Hematopoietic multipotent progenitor cell (in vitro differentiated cells): ENCODE data around the gene CEP295NL. TPM values are rescaled to one million over a fixed set of nuclear protein-coding genes. Genes with fewer than 3 reads are reported as not detected.
"Not testable (repeated sequence)": the region's sequence is repeated elsewhere in the genome, so short reads cannot be mapped to it uniquely, and the experiment has no call there.

Experiments
- DNase-seq, 3 donors: peaks; one replicate each; pipeline ENCODE4 v3.0.0-alpha.2; 2011 to 2015; ENCODE audit warnings: low read depth in 2 of 3, low spot score in 2 of 3
- total RNA-seq: library from RNA; depleted of rRNA; stranded (reverse); fragments of >200 nt; gene quantifications from one replicate; pipeline ENCODE4 v1.2.3, GENCODE V29; 2012

Gene CEP295NL
- total RNA-seq, 1 donor, result 1.6 TPM

GRCh38 chr17:78873519-78874340, 29.3 kb downstream of the CEP295NL start:
- DNase-seq, result peak in 2 of 3 donors; percentile 33 to 66

DNA sequence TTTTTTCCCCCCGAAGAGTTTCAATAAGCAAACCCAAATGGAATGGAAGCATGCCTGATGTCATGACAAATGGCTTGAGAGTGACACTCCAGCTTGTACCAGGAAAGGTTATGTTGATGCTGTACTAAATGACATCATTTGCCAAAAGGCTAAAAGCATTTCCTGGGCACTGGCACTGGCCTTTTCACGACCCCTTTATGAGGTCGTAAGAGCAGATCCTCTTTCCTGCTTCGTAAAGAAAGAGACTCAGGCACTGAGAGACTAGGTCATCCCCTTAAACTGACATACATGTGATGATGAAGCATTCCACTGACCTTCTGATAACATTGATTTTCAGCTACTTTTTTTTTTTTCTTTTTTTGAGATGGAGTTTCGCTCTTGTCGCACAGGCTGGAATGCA, 30.5 kb downstream of the CEP295NL start:
- no peak for DNase-seq

DNA sequence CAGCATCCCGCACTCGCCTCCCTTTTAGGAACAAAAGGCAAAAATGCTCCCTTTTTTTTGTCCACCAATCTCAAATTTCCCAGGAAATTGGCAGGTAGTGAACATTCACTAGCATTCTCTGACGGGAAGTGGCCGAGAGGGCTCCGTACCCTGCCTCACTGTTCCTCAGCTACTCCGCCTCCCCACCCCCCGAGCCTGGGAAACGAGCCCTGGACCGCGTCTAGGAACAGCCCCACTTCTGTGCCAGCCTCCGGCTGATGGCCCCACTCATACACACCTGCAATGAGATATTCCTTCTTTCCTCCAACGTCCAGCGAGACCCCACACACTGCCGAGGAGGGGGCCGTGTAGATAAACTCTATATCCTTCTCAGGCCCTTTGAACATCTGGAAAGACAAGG, 32.4 kb downstream of the CEP295NL start:
- DNase-seq, result no peak

DNA sequence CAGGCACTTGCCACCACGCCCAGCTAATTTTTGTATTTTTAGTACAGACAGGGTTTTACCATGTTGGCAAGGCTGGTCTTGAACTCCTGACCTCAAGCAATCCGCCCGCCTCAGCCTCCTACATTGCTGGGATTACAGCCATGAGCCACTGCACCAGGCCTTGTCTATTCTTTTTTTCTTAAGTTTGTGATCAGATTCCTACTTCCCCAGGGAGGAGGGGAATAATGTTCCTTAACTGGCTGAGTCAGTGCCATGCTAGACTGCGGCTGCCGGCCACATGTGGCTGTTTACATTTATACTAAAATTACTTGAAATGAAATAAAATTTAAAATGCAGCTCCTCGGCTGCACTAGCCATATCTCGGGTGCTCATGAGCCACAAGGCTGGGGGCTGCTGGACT, 34.6 kb downstream of the CEP295NL start:
- DNase-seq, result no peak

- DNase-seq, result not testable (repeated sequence)
Measured at GRCh38 chr17:78867046-78867445, 36.0 kb downstream of the CEP295NL start.

DNA sequence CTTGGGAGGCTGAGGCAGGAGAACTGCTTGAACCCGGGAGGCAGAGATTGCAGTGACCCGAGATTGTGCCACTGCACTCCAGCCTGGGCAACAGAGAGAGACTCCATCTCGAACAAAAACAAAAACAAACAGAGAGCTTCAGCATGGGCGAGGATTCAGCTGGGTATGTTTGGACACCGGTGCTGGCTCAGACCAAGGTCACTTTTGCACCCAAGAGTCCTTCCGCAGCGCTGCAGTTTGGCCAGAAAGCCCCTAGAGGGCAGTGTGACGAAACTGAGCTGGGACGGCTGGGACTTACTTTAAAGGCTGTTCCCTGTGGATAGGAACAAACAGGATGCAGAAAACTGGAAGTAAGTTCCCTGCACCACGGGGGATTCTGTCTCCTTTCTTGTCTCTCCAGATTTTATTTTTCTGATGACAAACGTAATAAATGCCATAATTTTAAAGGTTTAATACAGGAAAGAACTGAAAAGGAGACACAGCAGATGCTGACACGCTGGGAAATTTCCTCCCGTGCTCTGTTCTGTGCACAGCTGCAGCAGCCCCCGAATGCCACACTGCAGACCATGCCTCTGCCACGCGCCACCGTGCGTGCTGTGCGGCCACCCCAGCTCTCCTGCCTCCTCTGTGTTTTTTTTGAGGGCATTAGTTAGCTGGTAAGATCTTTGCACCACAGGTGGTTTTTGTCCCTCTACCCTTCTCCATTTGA, 37.2 kb downstream of the CEP295NL start:
- DNase-seq, result peak in 2 of 3 donors; percentile 46 to 62

DNA sequence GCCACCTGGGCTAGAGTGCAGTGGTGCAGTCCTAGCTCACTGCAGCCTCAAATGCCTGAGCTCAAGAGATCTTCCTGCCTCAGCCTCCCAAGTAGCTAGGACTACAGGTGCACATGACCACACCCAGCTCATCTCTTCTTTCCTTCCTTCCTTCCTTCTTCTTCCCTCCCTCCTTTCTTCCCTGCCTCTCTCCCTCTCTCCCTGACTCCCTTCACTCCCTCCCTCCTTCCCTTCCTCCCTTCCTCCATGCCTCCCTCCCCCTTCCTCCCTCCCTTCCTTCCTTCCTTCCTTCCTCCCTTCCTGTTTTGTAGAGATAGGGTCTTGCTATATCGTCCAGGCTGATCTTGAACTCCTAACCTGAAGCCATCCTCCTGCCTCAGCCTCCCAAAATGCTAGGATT, 38.9 kb downstream of the CEP295NL start:
- DNase-seq, result no peak

DNA sequence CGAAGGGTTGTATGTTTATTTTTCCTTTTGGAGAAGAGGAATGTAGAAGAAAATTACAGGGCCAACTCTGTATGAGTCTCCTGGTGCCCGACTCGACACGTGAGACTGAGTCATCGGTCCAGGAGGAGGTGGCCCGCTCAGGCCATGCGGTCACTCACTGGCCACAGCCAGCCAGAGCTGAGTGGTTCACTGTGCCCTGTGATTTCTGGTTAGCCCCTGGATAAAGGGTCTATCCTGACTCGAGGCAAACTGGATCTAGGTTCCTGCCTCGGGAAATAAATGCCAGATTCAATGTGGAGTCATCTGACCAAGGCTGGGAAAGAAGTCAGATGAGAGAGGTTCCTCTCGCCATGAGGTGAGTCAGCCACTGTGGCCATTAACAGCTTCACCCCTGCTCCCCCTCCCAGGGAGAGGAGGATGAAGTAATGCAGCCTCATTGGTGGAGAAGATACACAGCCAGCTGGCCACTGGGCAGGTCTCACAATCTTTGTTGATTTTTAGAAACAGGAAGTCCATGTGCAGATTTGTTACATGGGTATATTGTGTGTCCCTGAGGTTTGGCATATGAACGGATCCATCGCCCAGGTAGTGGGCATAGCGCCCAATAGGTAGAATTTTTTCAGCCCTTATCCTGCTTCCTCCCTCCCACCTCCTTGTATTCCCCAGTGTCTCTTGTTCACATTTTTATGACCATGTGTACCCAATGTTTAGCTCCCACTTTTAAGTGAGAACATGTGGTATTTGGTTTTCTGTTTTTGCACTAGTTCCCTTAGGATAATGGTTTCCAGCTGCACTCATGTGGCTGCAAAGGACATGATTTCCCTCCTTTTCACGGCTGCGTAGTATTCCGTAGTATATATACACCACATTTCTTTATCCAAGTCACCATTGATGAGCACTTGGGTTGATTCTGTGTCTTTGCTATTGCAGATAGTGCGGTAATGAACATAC, 40.7 kb downstream of the CEP295NL start:
- DNase-seq, result no peak

- DNase-seq, result no peak
Measured at GRCh38 chr17:78861229-78861628, 41.8 kb downstream of the CEP295NL start.

DNA sequence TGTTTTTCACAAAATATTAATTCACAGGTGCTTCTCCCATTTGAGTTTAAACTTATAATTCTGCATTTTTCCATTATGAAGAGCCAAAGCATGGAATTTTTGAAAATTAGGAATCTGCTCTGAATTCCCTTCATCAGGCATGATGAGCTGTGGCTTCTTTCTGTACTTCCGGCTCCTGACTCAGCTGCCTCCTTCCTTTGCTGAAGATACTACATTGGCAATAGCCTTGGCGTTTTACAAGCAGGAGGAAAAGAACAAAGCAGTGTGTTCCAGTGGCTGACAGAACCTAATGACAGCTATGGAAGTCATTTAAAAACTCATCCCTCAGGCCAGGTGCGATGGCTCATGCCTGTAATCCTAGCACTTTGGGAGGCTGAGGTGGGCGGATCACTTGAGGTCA, 44.0 kb downstream of the CEP295NL start:
- DNase-seq, result no peak

- DNase-seq, result no peak
Measured at GRCh38 chr17:78857266-78857665, 45.7 kb downstream of the CEP295NL start.

GRCh38 chr17:78855561-78856165, 47.3 kb downstream of the CEP295NL start:
- DNase-seq, result no peak

GRCh38 chr17:78854508-78854907, 48.5 kb downstream of the CEP295NL start:
- DNase-seq, result no peak

GRCh38 chr17:78853926-78854394, 49.0 kb downstream of the CEP295NL start:
- no peak for DNase-seq

DNA sequence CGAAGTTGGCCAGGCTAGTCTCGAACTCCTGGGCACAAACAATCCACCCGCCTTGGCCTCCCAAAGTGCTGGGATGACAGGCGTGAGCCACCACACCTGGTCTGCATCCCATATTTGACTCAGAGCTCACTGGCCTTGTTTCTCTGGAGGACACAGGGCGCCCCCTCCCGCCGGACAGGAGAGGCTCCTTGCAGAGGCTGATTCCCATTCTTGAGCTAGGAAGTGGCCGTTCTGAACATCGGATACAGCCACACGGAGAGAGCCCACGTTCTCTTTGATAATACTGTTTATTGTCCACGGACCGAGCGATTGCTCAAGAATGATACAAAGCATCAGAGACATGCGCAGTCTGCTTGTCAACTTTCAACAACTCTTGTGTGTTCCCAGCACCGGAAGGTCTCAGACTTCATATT, 50.3 kb downstream of the CEP295NL start:
- DNase-seq, result no peak

GRCh38 chr17:78849026-78849425, 54.0 kb downstream of the CEP295NL start:
- no peak for DNase-seq

- DNase-seq, result no peak
Measured at GRCh38 chr17:78847052-78847451, 55.9 kb downstream of the CEP295NL start.

- DNase-seq, result peak in 2 of 3 donors; percentile 79 to 81
Measured at GRCh38 chr17:78844301-78845005, 58.5 kb downstream of the CEP295NL start.

GRCh38 chr17:78842881-78843565, 60.0 kb downstream of the CEP295NL start:
- peak in 1 of 3 donors; percentile 75 for DNase-seq
